Prostate gland (tissue), 2 donors: ENCODE data around the gene CLASRP. TPM values are rescaled to one million over a fixed set of nuclear protein-coding genes. Genes with fewer than 3 reads are reported as not detected.
"Not testable (repeated sequence)": the region's sequence is repeated elsewhere in the genome, so short reads cannot be mapped to it uniquely, and the experiment has no call there.

ENCODE experiments used
- DNase-seq: peaks from one replicate; pipeline ENCODE4 v3.0.0-alpha.2; 2019; ENCODE audit warnings: low spot score
- H3K27ac ChIP-seq, 2 donors: fragments of 200-600 bp; sonication (generic); 2 replicates each; pipeline ENCODE4 v1.5.1; 2017 to 2019
- H3K27me3 ChIP-seq: fragments of 200-600 bp; sonication (generic); replicated peaks from 2 replicates; pipeline ENCODE4 v1.5.1; 2019; ENCODE audit not compliant: insufficient read depth
- H3K36me3 ChIP-seq, 2 donors: fragments of 200-600 bp; sonication (generic); 1 replicate in 1 of 2; 2 replicates in 1 of 2; pipeline versions ENCODE4 v1.5.1 to v1.8.1; 2017 to 2019
- H3K4me1 ChIP-seq: fragments of 200-600 bp; sonication (generic); replicated peaks from 2 replicates; pipeline ENCODE4 v1.5.1; 2019
- H3K4me3 ChIP-seq, 2 donors: fragments of 200-600 bp; sonication (generic); 2 replicates each; pipeline ENCODE4 v1.5.1; 2017 to 2019
- H3K9me3 ChIP-seq: fragments of 200-600 bp; sonication (generic); 2 replicates; pipeline ENCODE4 v1.5.1; 2017
- POLR2A ChIP-seq: fragments of 450-650 bp; IDR thresholded peaks from one replicate; pipeline ENCODE4 v1.6.1; 2016; ENCODE audit warnings: antibody characterized with exemption, mild to moderate bottlenecking
- POLR2AphosphoS5 ChIP-seq: sonication (generic); formaldehyde crosslinking; IDR thresholded peaks from one replicate; pipeline ENCODE4 v1.6.1; 2017; ENCODE audit warnings: antibody characterized with exemption
- WGBS: methylation state at CpG from one replicate; pipeline ENCODE4 v1.1.5; 2018; 5-methylcytosine and 5-hydroxymethylcytosine counted together
- intact Hi-C: fragments of 100-400 bp; cut with DNase I; formaldehyde crosslinking; loops from one replicate; pipeline ENCODE4 v1.14.2; 2022
- total RNA-seq, 2 donors: library from RNA; depleted of rRNA; stranded (reverse); fragments of >200 nt; gene quantifications; one replicate each; pipeline ENCODE4 v1.1.0, GENCODE V29; 2016
- TF ChIP-seq, protein P1 (sequence below), 4 experiments: fragments of 200-600 bp in 2 of 4; fragments of 450-650 bp in 2 of 4; sonication (generic) in 2 of 4; IDR thresholded peaks; 1 replicate in 3 of 4; 2 replicates in 1 of 4; pipeline ENCODE4 v1.5.1; 2016 to 2019; ENCODE audit warnings: antibody characterized with exemption in 4 of 4, mild to moderate bottlenecking in 2 of 4, moderate library complexity in 2 of 4

CLASRP gene
- total RNA-seq, 2 donors from 2014 or later = 97.8 to 162 TPM

DNA sequence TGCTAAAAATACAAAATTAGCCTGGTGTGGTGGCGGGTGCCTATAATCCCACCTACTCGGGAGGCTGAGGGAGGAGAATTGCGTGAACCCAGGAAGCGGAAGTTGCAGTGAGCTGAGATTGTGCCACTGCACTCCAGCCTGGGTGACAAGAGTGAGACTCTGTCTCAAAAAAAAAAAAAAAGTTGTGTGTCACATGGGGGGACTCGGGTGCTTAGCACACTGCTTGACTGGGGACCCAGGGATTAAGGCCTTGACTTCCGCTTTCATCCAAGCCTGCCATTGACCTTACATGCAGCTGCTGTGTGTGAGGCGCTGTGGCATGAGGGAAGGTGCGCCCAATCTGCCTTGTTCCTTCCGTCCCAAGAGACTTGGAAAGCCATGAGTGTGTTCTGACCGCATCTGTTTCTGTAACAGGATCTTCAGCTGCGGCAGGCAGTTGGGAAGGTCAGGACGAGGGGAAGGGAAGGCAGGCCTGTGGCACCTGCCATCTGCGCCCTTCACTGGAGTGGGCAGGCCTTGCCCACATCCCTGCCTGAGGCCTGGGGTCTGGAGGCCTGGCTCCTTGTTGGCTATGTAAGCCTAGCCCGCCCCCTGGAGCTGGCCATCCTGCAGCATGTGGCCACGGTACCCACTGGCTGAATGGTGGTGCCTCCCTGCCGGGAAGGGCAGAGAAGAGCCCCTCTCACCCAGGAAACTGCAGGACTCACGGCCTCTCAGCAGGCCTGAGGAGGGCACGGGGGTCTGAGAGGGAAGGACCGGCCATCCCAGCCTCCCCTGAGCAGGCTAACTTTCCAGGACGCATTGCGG, 77.2 kb downstream of the CLASRP start:
- H3K27ac ChIP-seq = no peak overlapping the region
- 94% methylated on average over 21 of the region's 21 CpGs for WGBS
- no peaks in the 10 kb centered on the region for H3K36me3 ChIP-seq
- TF ChIP-seq, protein P1, sequence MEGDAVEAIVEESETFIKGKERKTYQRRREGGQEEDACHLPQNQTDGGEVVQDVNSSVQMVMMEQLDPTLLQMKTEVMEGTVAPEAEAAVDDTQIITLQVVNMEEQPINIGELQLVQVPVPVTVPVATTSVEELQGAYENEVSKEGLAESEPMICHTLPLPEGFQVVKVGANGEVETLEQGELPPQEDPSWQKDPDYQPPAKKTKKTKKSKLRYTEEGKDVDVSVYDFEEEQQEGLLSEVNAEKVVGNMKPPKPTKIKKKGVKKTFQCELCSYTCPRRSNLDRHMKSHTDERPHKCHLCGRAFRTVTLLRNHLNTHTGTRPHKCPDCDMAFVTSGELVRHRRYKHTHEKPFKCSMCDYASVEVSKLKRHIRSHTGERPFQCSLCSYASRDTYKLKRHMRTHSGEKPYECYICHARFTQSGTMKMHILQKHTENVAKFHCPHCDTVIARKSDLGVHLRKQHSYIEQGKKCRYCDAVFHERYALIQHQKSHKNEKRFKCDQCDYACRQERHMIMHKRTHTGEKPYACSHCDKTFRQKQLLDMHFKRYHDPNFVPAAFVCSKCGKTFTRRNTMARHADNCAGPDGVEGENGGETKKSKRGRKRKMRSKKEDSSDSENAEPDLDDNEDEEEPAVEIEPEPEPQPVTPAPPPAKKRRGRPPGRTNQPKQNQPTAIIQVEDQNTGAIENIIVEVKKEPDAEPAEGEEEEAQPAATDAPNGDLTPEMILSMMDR (IDR thresholded peaks at IDR 0.05) = no peak
- TF ChIP-seq POLR2AphosphoS5 = no peak
- TF ChIP-seq POLR2A = no peak
- intact Hi-C loops = no loop called here
- H3K27me3 ChIP-seq = no peaks in the 10 kb centered on the region
- H3K4me3 ChIP-seq = no peak overlapping the region
- no peak for DNase-seq
- H3K9me3 ChIP-seq = no peaks in the 10 kb centered on the region
- H3K4me1 ChIP-seq = no peaks in the 10 kb centered on the region

DNA sequence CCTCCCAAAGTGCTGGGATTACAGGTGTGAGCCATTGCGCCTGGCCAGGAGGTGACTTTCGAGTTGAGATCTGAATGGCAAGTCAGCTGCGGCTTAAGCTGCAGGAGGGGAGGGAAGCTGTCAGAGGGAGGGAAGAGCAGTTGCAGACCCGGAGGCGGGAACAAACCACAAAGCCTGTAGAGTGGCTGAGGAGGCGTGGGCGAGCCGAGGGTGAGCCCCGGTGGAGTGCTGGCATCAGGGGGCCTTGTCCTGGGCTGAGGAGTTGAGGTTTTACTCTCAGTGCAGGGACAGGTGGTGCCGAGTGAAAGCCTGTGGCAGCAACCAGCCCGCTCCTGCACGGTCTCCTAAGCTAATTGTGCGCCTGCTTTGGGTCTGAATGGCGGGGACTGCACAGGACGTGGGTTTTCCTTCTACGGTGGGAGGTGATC, 78.3 kb downstream of the CLASRP start:
- no peaks in the 10 kb centered on the region for H3K27me3 ChIP-seq
- no peak overlapping the region for H3K4me3 ChIP-seq
- DNase-seq = no peak
- no peaks in the 10 kb centered on the region for H3K9me3 ChIP-seq
- TF ChIP-seq, protein P1 (IDR thresholded peaks at IDR 0.05) = no peak
- TF ChIP-seq POLR2AphosphoS5 (no peak), POLR2A (no peak)
- H3K27ac ChIP-seq = no peak overlapping the region
- H3K36me3 ChIP-seq = no peaks in the 10 kb centered on the region
- intact Hi-C loops = no loop called here
- 50% methylated on average over 16 of the region's 16 CpGs for WGBS
- H3K4me1 ChIP-seq = no peaks in the 10 kb centered on the region

DNA sequence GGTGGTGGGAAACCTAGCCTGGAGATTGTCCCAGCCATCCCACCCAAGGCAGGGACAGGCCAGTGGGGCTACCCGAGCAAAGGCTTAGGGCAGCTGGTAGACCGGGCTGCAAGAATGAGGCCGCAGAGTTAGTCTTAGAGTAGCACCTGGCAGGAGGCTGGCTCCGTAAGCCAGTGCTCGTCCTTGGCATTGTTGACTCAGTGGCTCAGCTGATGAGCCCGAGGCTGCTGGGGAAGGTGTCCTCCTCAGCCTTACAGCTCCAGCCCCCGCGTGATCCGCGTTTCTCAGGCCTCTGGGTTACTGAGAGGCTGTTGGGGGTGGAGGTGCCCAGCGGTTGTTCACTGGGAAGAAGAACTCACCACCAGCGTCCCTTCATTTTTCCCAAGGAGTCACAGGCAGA, 78.8 kb downstream of the CLASRP start:
- H3K36me3 ChIP-seq = no peaks in the 10 kb centered on the region
- no peak overlapping the region for H3K27ac ChIP-seq
- no peak for TF ChIP-seq POLR2AphosphoS5
- TF ChIP-seq, protein P1 (IDR thresholded peaks at IDR 0.05) = no peak
- no peak for TF ChIP-seq POLR2A
- WGBS = 56% methylated on average over 12 of the region's 12 CpGs
- intact Hi-C loops = no loop called here
- H3K4me1 ChIP-seq = no peaks in the 10 kb centered on the region
- no peaks in the 10 kb centered on the region for H3K9me3 ChIP-seq
- H3K27me3 ChIP-seq = no peaks in the 10 kb centered on the region
- no peak for DNase-seq
- H3K4me3 ChIP-seq = no peak overlapping the region

DNA sequence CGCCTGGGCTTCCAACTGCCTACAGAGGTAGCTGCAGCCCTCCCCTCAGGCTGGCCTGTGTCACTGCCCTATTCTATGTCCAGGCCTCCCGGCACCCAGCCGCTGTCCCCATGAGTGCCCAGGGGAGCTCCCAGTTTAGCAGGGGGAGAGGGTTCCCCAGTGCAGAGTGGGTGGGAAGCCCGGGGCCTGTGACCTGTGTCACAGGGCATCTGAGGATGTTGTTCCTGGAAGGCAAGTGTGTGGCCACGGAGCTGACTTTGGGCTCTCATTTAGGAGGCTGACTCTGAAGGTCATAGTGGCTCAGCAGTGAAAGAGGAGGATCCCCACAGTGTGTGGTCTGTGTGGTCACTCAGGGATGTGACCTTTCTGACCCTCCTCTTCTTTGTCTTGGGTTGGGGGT, 79.3 kb downstream of the CLASRP start:
- TF ChIP-seq POLR2A = no peak
- TF ChIP-seq, protein P1 (IDR thresholded peaks at IDR 0.05) = no peak
- TF ChIP-seq POLR2AphosphoS5 = no peak
- no peaks in the 10 kb centered on the region for H3K27me3 ChIP-seq
- H3K27ac ChIP-seq = no peak overlapping the region
- no peak overlapping the region for H3K4me3 ChIP-seq
- no peak for DNase-seq
- H3K9me3 ChIP-seq = no peaks in the 10 kb centered on the region
- peaks cover 2% of the 10 kb centered on the region for H3K4me1 ChIP-seq
- no peaks in the 10 kb centered on the region for H3K36me3 ChIP-seq
- 83% methylated on average over 2 of the region's 5 CpGs for WGBS
- intact Hi-C loops = no loop called here

DNA sequence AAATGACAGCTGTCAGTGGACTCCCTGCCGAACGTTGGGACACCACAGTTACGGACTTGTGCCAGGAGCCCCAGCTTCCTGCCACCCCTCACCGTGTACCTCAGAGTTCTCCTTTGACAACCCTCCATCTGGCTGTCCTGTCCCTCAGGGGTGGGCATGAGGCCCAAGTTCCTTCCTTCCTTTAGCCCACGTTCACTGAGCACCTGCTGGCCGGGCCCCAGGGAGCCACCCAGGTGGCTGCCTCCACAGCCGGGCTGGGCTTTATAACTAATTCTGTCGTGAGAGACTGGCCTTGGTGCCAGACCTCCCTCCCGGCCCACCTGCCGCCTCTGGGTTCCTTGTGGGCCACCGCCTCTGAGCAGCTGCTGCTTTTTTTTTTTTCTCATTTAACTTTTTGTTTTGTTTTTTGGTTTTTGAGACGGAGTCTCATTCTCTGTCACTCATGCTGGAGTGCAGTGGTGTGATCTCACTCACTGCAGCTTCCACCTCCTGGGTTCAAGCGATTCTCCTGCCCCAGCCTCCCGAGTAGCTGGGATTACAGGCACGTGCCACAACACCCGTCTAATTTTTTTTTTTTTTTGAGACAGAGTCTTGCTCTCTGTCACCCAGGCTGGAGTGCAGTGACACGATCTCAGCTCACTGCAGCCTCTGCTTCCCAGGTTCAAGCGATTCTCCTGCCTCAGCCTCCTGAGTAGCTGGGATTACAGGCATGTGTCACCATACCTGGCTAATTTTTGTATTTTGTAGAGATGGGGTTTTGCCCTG, 79.9 kb downstream of the CLASRP start:
- H3K4me1 ChIP-seq, intact Hi-C loops, H3K9me3 ChIP-seq, H3K27me3 ChIP-seq, DNase-seq, H3K4me3 ChIP-seq, H3K27ac ChIP-seq, H3K36me3 ChIP-seq: not testable (repeated sequence)
- WGBS = 47% methylated on average over 18 of the region's 18 CpGs
